NCI-H2196 treated with DMSO at 0.1 percent for 48 hours (cell line): ENCODE data around the gene RASL12.
"Not testable (repeated sequence)": the region's sequence is repeated elsewhere in the genome, so short reads cannot be mapped to it uniquely, and the experiment has no call there.

Source experiments
- DNase-seq: peaks from one replicate; lab custom pipeline; 2025; ENCODE audit not compliant: unreplicated experiment; lab: John Stamatoyannopoulos, UW

Gene RASL12

GRCh38 chr15:65067645-65068402 is at the start of gene RASL12:
RASL12 (minus strand) TSS chr15:65067991; CDS start chr15:65067835, 156 bp downstream.
- no peak for DNase-seq

- no peak for DNase-seq
Measured at GRCh38 chr15:65115542-65115941, 47.8 kb upstream of the RASL12 start.

- DNase-seq: no peak
Measured at GRCh38 chr15:65115086-65115485, 47.3 kb upstream of the RASL12 start, which contains the start of gene UBAP1L. UBAP1L (minus strand) TSS chr15:65115200; CDS start chr15:65106215, 8,985 bp downstream.

GRCh38 chr15:65110676-65111292 is 43.0 kb upstream of the RASL12 start:
- no peak for DNase-seq

GRCh38 chr15:65106011-65106590 is 38.3 kb upstream of the RASL12 start:
- DNase-seq: no peak

GRCh38 chr15:65105038-65105437 is 37.2 kb upstream of the RASL12 start:
- no peak for DNase-seq

GRCh38 chr15:65102912-65103311 is 35.1 kb upstream of the RASL12 start:
- DNase-seq: no peak

- DNase-seq: no peak
Measured at GRCh38 chr15:65101891-65102708, 34.3 kb upstream of the RASL12 start.

DNA sequence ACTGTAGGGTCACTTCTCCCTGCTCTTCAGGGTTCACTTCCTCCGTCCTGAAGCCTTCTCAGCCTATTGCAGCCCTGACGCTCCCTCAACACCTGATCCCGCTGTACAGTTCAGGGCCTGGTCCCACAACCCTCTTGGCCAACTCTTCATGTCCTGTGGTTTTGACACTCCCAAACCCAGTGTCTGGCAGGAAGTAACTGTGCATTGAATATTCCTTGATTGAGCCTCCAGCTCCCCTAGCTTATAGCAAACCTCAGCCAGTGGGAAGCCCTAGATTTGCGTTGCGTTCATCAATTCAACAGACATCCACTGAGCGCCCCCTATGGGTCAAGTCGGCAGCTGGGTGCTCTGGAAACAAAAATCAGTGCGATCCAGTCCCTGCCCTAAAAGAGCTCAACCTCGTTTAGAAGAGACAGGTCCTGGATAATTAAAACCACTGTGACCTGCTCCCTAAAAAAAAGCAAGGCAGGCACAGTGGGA is 33.7 kb upstream of the RASL12 start:
- no peak for DNase-seq

- no peak for DNase-seq
Measured at GRCh38 chr15:65100442-65100841, 32.7 kb upstream of the RASL12 start.

GRCh38 chr15:65099801-65100200 is 32.0 kb upstream of the RASL12 start:
- DNase-seq: not testable (repeated sequence)

GRCh38 chr15:65099336-65099735 is 31.5 kb upstream of the RASL12 start:
- no peak for DNase-seq

DNA sequence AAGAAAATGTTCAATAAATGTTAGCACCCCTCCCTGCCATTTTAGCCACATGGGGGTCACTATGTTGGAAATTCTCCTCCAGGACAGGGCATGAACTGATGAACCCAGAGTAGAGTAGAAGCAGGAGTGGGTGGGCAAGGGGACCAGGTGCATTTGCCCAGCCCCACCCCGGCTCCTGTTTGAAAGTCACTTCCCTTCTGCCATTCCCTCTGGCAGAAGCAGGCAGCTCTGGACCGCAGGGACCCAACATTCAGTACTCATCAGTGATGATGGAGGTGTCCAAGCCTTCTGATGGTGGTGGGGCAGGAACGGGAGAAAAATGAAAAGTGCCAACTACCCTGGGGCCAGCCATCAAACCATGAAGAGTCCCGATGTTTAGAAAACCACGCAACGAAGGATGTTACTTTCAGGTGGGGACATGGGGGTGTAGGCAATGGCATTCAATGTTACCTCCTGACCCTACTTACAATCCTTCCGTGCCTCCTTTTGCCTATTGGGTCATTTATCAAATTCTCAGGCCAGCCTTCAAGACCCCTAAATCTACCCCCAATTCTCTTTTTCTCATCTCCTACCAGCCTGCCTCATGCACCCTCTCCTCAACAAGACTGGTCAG is 30.0 kb upstream of the RASL12 start:
- DNase-seq: no peak

GRCh38 chr15:65096481-65097385 is 28.9 kb upstream of the RASL12 start:
- no peak for DNase-seq

- no peak for DNase-seq
Measured at GRCh38 chr15:65095747-65096104, 27.9 kb upstream of the RASL12 start.

- DNase-seq: no peak
Measured at GRCh38 chr15:65095011-65095746, 27.4 kb upstream of the RASL12 start.

GRCh38 chr15:65094294-65094995 is 26.7 kb upstream of the RASL12 start:
- no peak for DNase-seq

DNA sequence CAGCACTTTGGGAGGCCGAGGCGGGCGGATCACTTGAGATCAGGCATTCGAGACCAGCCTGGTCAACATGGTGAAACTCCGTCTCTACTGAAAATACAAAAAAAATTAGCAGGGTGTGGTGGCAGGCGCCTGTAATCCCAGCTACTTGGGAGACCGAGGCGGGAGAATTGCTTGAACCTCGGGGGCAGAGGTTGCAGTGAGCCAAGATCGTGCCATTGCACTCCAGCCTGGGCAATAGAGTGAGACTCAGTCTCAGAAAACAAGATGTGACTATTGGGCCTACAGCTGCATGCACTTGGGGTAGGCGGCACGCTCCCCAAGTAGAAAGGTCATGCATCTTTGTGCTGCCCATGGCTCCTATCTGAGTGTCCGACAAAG is 26.0 kb upstream of the RASL12 start:
- DNase-seq: not testable (repeated sequence)
